Stimulated activated CD4-positive, alpha-beta T cell treated with anti-CD3 and anti-CD28 coated beads, TNF-alpha, amount 100 ng/mL, for 24 hours (primary cell): ENCODE measurements around the gene CEACAM5.

Experiments
- DNase-seq, 3 experiments: peaks; one replicate each; pipeline ENCODE4 v3.0.0-alpha.2; 2020; ENCODE audit warnings: low read depth in 3 of 3

Gene CEACAM5

DNA sequence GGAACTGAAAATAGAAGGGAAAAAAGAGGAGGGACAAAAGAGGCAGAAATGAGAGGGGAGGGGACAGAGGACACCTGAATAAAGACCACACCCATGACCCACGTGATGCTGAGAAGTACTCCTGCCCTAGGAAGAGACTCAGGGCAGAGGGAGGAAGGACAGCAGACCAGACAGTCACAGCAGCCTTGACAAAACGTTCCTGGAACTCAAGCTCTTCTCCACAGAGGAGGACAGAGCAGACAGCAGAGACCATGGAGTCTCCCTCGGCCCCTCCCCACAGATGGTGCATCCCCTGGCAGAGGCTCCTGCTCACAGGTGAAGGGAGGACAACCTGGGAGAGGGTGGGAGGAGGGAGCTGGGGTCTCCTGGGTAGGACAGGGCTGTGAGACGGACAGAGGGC lies at the start of gene CEACAM5:
Gene CEACAM5, plus strand, starts transcription at position 146 of the 400 bp plus-strand sequence. Its CDS starts 106 bp downstream, at position 252.
- no peak for DNase-seq

DNA sequence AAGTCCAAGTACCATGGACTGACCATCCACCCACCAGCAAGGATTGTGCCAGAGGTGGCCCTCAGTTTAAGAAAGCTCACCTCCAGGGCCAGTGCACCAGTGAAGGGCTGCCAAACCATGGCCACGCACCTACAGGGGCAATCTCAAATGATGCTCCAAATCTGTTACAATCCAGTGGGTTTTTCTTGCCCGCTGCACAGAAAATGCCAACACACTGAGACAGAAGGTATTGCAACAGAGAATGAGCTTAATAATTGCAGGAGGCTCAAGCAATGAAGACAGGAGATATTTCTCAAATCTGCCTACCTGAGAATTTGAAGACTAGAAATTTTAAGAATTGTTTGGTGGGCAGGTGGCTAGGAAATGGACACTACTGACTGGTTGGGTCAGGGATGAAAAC lies 42.4 kb upstream of the CEACAM5 start:
- no peak for DNase-seq

DNA sequence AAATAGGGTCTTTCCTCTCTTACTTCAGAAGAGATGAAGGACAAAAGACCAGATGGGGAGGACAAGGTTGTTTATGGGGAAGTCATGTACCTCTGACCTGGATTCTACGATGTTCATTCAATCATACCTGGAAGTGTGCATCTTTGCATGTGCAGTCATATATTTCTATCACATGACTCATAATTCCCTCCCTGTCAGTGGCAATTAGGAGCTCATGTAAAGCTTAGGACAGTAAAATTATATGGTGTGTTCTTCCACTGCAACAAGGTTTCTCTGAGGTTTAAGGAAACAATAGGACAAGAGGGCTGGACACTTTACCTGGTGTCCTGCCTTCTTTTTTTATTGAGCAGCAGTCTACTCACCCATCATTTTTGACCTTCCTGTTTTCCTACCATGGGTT lies 40.1 kb upstream of the CEACAM5 start:
- no peak for DNase-seq

DNA sequence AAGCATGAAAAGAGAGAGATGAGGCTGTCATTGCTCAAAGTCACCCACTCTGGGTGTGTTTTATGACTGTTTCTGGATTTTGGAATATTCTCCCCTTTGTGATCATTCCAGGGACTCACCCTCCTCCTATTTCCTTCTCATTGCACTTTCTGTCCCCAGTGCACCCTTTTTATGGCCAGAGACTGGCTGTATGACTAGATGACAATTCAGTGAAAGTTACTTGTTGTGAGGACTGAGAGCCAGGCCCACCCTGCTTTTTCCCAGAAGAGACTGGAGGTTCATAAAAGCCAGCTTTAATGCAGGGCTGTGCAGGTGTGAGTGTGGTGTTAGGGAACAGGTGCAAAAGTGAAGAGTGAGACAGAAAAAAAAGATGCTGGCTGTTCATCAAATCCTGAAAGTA lies 37.7 kb upstream of the CEACAM5 start:
- DNase-seq, result no peak

DNA sequence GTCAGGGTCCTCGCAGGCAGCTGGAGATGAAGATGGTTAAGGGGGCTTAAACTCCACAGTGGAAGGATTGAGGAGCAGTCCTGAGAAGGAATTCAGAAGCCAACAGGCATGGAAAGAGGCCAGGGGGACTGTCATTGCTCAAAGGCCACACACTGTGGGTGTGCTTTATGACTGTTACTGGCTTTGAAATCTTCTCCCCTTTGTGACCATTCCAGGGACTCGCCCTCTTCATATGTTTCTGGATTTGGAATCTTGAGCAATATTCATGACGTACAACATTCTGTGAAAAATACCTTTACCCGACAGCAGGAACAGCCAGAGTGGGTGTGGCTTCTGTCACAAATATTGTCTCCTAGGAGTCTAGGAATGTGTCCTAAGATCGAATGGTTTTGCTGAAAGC lies 36.9 kb upstream of the CEACAM5 start:
- no peak for DNase-seq

DNA sequence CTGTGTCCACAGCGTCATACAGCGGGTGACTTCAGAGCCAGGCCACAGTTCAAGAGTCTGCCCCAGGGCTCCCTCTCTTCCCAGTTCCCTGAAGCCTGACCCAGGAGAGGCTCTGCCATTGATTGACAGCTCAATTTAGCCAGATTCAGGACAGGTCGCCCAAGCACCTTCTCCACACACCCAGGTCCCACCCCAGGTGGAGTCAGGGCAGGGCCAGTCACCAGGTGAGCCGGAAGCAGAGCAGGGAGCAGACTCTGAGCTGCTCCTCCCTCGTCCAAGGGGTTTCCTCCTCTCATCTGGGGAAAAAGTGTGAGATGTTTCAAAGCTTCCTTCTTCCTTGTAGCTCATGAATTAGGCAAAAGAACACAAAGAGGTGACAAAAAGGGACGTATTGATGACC lies 26.0 kb upstream of the CEACAM5 start:
- DNase-seq, result no peak

DNA sequence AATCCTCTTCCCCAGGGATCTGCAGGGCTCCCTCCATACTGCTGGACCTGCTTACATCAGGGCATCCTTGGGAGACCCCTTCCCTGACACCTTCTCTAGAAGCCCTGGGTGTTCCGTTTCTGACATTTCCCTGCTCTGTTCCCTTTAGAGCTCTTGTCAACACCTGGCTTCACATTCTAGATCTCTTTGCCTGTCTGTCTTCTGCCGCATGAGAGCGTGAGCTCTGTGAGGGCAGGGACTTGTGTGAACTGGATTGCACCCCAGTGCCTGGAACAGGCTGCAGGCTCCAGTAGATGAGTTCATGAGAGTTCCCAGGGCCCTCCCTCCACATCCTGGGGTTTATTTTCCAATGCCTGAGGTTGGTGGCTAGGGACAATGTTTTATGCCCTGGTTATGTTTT lies 21.0 kb upstream of the CEACAM5 start:
- no peak for DNase-seq

DNA sequence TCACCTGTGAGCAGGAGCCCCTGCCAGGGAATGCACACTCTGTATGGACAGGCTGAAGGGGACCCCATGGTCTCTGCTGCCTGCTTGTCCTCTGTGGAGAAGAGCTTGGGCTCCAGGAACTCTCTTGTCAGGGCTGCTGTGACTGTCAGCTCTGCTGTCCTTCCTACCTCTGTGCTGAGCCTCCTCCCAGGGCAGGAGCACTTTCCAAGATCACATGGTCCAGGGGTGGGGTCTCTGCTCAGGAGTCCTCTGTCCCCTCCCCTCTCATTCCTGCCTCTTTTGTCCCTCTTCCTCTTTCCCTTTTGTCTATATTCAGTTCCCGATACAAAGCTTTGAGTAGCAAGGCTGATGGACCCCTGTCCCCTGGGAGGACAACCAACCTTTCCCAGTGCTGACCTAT lies 20.3 kb upstream of the CEACAM5 start, which contains the start of gene CEACAM7:
Gene CEACAM7, minus strand, starts transcription at position 173 of the 400 bp plus-strand sequence. Its CDS starts 105 bp downstream, at position 68.
- no peak for DNase-seq

DNA sequence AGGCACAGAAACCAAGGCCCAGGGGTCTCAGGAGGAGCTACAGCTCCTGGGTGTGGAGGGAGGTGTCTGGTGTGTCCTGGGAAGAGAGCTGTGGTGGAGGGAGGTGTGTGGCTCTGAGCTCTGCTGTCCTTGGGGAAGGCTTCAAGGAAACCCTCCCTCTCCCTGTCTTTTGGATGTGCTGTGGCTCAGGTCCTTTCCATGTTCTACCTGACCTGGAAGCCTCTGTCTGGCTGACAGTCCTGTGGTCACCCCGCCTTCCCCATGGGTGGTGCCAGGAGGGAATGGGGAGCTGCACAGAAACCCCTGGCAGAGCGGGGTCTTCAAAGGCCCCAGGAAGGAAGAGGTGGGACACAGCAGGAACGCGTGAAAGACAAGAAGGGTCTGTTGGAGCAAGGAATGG lies 19.7 kb upstream of the CEACAM5 start:
- DNase-seq, result no peak

DNA sequence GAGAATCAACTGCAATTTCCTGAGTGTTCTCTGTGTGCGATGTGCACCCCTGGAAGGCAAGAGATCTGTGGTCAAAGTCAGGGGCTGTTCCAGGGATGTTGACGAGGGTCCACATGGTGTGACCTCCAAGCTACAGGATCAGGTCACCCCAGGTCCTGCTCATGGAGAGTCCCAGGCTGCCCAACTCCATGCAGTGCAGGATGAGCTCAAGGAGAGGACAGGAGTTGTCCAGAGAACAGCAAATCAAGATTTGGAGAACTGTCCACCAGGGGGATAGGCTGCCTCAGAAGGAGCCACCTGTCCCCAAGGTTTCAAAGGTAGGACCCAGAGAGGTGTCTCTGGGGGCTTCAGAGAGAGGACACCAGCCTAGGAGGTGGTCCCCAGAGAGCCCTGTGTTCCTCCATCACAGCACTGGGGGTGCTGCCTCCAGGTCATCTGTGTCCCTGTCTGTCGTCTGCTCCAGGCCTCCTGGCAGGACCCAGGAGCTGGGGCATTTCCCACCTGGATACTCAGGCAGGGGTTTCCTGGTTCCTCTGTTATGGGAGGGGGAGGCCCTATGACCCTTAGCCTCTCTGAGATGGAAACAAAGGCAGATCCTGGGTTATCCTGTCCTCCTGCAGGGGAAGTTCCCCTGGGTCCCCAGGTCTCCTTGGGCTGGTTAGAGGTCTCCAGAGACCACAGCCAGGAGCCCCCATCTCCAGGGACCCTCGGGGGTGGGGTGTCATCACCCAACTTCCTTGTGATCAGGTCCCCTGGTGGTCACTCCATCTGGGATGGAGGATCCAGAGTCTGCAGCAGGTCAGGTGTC lies 18.2 kb upstream of the CEACAM5 start:
- DNase-seq, result no peak

DNA sequence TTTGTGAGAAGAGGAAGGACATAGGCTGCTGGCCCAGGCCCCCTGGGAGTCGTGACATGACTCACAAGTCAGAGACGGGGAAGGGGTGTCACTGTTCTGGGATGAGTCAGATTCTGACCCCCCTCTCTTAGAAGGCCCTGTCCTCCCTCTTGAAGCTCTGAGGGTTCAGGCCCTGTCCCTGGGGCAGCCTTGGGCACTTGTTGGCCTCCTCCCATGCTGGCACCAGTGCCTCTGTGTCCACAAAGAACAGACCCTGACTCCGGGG lies 17.7 kb upstream of the CEACAM5 start:
- DNase-seq, result no peak

DNA sequence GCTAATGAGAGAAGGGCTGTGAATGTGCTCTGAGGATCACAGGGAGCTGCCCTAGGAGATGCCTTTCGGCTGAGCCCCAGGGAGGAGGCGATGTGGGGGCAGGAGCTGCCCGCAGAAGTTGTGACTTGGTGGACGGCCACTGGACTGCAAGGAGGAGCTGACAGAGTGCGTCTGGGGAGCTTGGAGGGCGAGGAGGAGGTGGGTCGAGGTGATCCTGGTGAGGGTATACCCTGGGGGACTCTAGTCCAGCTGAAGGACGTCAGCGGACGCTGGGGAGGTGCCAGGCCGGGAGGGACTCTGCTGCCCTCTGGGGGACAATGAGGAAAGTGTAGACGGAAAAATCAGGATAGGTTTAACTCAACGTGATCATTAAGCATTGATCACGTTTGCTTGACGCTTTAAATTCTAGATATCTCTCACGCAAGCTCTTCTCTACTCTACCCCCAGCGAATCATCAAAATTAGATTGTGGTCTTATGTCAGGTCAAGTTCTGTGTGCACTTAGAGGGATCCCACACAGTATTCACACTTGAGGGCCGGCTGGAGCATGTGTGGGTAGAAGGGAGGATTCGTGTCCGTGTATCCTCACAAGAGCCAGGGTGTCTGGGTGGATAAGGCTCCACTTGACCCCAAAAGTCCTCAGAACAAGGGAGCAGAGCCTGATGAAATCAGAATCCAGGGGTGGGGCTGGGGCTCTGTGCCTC lies 17.0 kb upstream of the CEACAM5 start:
- peak in 1 of 3 experiments; percentile 14 for DNase-seq

DNA sequence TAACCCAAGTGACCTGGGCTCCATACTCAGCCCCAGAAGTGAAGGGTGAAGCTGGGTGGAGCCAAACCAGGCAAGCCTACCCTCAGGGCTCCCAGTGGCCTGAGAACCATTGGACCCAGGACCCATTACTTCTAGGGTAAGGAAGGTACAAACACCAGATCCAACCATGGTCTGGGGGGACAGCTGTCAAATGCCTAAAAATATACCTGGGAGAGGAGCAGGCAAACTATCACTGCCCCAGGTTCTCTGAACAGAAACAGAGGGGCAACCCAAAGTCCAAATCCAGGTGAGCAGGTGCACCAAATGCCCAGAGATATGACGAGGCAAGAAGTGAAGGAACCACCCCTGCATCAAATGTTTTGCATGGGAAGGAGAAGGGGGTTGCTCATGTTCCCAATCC lies 14.2 kb upstream of the CEACAM5 start:
- no peak for DNase-seq

DNA sequence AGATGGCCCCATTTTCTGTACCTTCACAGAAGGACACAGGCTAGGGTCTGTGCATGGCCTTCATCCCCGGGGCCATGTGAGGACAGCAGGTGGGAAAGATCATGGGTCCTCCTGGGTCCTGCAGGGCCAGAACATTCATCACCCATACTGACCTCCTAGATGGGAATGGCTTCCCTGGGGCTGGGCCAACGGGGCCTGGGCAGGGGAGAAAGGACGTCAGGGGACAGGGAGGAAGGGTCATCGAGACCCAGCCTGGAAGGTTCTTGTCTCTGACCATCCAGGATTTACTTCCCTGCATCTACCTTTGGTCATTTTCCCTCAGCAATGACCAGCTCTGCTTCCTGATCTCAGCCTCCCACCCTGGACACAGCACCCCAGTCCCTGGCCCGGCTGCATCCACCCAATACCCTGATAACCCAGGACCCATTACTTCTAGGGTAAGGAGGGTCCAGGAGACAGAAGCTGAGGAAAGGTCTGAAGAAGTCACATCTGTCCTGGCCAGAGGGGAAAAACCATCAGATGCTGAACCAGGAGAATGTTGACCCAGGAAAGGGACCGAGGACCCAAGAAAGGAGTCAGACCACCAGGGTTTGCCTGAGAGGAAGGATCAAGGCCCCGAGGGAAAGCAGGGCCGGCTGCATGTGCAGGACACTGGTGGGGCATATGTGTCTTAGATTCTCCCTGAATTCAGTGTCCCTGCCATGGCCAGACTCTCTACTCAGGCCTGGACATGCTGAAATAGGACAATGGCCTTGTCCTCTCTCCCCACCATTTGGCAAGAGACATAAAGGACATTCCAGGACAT lies 13.4 kb upstream of the CEACAM5 start:
- DNase-seq, result no peak

DNA sequence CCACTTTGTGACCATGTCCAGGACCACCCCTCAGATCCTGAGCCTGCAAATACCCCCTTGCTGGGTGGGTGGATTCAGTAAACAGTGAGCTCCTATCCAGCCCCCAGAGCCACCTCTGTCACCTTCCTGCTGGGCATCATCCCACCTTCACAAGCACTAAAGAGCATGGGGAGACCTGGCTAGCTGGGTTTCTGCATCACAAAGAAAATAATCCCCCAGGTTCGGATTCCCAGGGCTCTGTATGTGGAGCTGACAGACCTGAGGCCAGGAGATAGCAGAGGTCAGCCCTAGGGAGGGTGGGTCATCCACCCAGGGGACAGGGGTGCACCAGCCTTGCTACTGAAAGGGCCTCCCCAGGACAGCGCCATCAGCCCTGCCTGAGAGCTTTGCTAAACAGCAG lies 12.7 kb upstream of the CEACAM5 start:
- no peak for DNase-seq

DNA sequence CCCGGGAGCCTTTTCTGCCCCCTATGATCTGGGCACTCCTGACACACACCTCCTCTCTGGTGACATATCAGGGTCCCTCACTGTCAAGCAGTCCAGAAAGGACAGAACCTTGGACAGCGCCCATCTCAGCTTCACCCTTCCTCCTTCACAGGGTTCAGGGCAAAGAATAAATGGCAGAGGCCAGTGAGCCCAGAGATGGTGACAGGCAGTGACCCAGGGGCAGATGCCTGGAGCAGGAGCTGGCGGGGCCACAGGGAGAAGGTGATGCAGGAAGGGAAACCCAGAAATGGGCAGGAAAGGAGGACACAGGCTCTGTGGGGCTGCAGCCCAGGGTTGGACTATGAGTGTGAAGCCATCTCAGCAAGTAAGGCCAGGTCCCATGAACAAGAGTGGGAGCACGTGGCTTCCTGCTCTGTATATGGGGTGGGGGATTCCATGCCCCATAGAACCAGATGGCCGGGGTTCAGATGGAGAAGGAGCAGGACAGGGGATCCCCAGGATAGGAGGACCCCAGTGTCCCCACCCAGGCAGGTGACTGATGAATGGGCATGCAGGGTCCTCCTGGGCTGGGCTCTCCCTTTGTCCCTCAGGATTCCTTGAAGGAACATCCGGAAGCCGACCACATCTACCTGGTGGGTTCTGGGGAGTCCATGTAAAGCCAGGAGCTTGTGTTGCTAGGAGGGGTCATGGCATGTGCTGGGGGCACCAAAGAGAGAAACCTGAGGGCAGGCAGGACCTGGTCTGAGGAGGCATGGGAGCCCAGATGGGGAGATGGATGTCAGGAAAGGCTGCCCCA lies 11.8 kb upstream of the CEACAM5 start:
- DNase-seq, result no peak

DNA sequence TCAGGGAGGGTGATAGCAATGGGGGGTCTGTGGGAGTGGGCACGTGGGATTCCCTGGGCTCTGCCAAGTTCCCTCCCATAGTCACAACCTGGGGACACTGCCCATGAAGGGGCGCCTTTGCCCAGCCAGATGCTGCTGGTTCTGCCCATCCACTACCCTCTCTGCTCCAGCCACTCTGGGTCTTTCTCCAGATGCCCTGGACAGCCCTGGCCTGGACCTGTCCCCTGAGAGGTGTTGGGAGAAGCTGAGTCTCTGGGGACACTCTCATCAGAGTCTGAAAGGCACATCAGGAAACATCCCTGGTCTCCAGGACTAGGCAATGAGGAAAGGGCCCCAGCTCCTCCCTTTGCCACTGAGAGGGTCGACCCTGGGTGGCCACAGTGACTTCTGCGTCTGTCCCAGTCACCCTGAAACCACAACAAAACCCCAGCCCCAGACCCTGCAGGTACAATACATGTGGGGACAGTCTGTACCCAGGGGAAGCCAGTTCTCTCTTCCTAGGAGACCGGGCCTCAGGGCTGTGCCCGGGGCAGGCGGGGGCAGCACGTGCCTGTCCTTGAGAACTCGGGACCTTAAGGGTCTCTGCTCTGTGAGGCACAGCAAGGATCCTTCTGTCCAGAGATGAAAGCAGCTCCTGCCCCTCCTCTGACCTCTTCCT lies 11.1 kb upstream of the CEACAM5 start:
- DNase-seq, result no peak

DNA sequence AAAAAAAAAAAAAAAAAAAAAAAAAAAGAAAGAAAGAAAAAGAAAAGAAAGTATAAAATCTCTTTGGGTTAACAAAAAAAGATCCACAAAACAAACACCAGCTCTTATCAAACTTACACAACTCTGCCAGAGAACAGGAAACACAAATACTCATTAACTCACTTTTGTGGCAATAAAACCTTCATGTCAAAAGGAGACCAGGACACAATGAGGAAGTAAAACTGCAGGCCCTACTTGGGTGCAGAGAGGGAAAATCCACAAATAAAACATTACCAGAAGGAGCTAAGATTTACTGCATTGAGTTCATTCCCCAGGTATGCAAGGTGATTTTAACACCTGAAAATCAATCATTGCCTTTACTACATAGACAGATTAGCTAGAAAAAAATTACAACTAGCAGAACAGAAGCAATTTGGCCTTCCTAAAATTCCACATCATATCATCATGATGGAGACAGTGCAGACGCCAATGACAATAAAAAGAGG lies 9.6 kb upstream of the CEACAM5 start:
- DNase-seq, result no peak

DNA sequence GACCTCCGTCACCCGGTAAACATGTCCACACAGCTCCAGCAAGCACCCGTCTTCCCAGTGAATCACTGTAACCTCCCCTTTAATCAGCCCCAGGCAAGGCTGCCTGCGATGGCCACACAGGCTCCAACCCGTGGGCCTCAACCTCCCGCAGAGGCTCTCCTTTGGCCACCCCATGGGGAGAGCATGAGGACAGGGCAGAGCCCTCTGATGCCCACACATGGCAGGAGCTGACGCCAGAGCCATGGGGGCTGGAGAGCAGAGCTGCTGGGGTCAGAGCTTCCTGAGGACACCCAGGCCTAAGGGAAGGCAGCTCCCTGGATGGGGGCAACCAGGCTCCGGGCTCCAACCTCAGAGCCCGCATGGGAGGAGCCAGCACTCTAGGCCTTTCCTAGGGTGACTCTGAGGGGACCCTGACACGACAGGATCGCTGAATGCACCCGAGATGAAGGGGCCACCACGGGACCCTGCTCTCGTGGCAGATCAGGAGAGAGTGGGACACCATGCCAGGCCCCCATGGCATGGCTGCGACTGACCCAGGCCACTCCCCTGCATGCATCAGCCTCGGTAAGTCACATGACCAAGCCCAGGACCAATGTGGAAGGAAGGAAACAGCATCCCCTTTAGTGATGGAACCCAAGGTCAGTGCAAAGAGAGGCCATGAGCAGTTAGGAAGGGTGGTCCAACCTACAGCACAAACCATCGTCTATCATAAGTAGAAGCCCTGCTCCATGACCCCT lies 9.0 kb upstream of the CEACAM5 start:
- no peak for DNase-seq

DNA sequence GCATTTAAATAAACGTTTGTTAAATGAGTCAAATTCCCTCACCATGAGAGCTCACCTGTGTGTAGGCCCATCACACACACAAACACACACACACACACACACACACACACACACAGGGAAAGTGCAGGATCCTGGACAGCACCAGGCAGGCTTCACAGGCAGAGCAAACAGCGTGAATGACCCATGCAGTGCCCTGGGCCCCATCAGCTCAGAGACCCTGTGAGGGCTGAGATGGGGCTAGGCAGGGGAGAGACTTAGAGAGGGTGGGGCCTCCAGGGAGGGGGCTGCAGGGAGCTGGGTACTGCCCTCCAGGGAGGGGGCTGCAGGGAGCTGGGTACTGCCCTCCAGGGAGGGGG lies 8.5 kb upstream of the CEACAM5 start:
- no peak for DNase-seq
